PFSK-1 (cell line): ENCODE data around the gene GBA3.

Source experiments
- FOXP2 ChIP-seq: optimal IDR thresholded peaks from 2 replicates; pipeline ENCODE3; 2011; ENCODE audit warnings: borderline replicate concordance, control low read depth, inconsistent platforms; ENCODE audit not compliant: insufficient read depth; ENCODE audit errors: extremely low read length, extremely low read depth
- POLR2AphosphoS5 ChIP-seq: IDR thresholded peaks from 2 replicates; pipeline ENCODE4 v1.6.1; 2012; ENCODE audit warnings: low read depth, mild to moderate bottlenecking, control low read depth, low read length, moderate library complexity
- REST ChIP-seq, 2 experiments: IDR thresholded peaks; 2 replicates each; pipeline versions ENCODE4 v1.6.1 to v1.8.0; 2011 to 2012; ENCODE audit warnings: low read depth in 2 of 2, low read length in 2 of 2, control low read depth in 1 of 2, inconsistent platforms in 1 of 2, mild to moderate bottlenecking in 1 of 2, moderate library complexity in 1 of 2; ENCODE audit not compliant: insufficient read depth in 1 of 2
- SIN3A ChIP-seq: IDR thresholded peaks from 2 replicates; pipeline ENCODE4 v1.6.1; 2012; ENCODE audit warnings: mild to moderate bottlenecking, low read length, moderate library complexity, borderline replicate concordance; ENCODE audit not compliant: insufficient read depth
- TAF1 ChIP-seq: IDR thresholded peaks from 2 replicates; pipeline ENCODE4 v1.6.1; 2012; ENCODE audit warnings: low read length, control low read depth, borderline replicate concordance; ENCODE audit not compliant: insufficient read depth

Gene GBA3

GRCh38 chr4:22670956-22671355 is 21.8 kb upstream of the GBA3 start:
- TF ChIP-seq POLR2AphosphoS5 (no peak), REST (IDR thresholded peaks at IDR 0.05; ENCODE audit: insufficient read depth in 1 of 2, low read depth in 2 of 2, low read length in 2 of 2) (no peak), TAF1 (no peak), FOXP2 (no peak), SIN3A (no peak)

- no peak for TF ChIP-seq SIN3A
- no peak for TF ChIP-seq TAF1
- no peak for TF ChIP-seq POLR2AphosphoS5
- no peak for TF ChIP-seq REST (IDR thresholded peaks at IDR 0.05; ENCODE audit: insufficient read depth in 1 of 2, low read depth in 2 of 2, low read length in 2 of 2)
- no peak for TF ChIP-seq FOXP2
These were observed 20.2 kb upstream of the GBA3 start for GRCh38 chr4:22672519-22672918.

GRCh38 chr4:22672944-22673343 is 19.8 kb upstream of the GBA3 start:
- TF ChIP-seq TAF1 (no peak), POLR2AphosphoS5 (no peak), SIN3A (no peak), REST (IDR thresholded peaks at IDR 0.05; ENCODE audit: insufficient read depth in 1 of 2, low read depth in 2 of 2, low read length in 2 of 2) (no peak)

GRCh38 chr4:22674700-22675099 is 18.0 kb upstream of the GBA3 start:
- TF ChIP-seq SIN3A (no peak), REST (IDR thresholded peaks at IDR 0.05; ENCODE audit: insufficient read depth in 1 of 2, low read depth in 2 of 2, low read length in 2 of 2) (no peak), POLR2AphosphoS5 (no peak)

- TF ChIP-seq SIN3A (no peak), FOXP2 (no peak), TAF1 (no peak), REST (IDR thresholded peaks at IDR 0.05; ENCODE audit: insufficient read depth in 1 of 2, low read depth in 2 of 2, low read length in 2 of 2) (no peak), POLR2AphosphoS5 (no peak)
These were observed 16.7 kb upstream of the GBA3 start for GRCh38 chr4:22676063-22676462.
